Cardiac fibroblast (primary cell): Measurements from ENCODE around the gene GDAP2.

ENCODE experiments used
- DNase-seq, 2 donors: peaks; one replicate each; pipeline versions ENCODE4 v3.0.0 to v3.0.0-alpha.2; 2010; ENCODE audit warnings: low read depth in 2 of 2
- H3K4me3 ChIP-seq, 2 donors: replicated peaks in 1 of 2; 1 replicate in 1 of 2; 2 replicates in 1 of 2; pipeline ENCODE4 v1.5.1; 2011; ENCODE audit warnings: low read depth in 2 of 2, low read length in 2 of 2, mild to moderate bottlenecking in 2 of 2, moderate library complexity in 1 of 2
- TF ChIP-seq, protein P1 (sequence below): IDR thresholded peaks from one replicate; pipeline ENCODE4 v1.5.1; 2011; ENCODE audit warnings: low read depth, mild to moderate bottlenecking, low read length, inconsistent platforms

GDAP2 gene

DNA sequence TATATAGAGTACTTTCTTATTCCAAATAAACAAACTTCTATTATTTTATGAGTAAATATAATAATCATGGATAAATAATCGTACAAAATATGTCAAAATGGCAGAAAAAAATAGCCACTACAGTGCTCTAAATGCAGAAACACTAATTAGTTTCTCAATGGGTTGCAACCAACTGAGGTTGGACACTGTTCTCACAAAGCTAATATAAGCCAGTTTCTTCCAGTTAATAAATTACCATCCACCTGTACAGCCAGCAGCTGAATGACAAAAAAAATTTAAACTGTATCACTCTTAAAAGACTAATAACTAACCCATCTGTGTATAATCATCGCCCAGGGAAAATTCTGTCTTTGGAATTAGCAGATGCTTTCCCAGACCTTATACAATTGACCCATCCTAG is 36.9 kb downstream of the GDAP2 start:
- TF ChIP-seq, protein P1, sequence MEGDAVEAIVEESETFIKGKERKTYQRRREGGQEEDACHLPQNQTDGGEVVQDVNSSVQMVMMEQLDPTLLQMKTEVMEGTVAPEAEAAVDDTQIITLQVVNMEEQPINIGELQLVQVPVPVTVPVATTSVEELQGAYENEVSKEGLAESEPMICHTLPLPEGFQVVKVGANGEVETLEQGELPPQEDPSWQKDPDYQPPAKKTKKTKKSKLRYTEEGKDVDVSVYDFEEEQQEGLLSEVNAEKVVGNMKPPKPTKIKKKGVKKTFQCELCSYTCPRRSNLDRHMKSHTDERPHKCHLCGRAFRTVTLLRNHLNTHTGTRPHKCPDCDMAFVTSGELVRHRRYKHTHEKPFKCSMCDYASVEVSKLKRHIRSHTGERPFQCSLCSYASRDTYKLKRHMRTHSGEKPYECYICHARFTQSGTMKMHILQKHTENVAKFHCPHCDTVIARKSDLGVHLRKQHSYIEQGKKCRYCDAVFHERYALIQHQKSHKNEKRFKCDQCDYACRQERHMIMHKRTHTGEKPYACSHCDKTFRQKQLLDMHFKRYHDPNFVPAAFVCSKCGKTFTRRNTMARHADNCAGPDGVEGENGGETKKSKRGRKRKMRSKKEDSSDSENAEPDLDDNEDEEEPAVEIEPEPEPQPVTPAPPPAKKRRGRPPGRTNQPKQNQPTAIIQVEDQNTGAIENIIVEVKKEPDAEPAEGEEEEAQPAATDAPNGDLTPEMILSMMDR, result no peak
- no peak for DNase-seq
- no peak overlapping the region for H3K4me3 ChIP-seq

DNA sequence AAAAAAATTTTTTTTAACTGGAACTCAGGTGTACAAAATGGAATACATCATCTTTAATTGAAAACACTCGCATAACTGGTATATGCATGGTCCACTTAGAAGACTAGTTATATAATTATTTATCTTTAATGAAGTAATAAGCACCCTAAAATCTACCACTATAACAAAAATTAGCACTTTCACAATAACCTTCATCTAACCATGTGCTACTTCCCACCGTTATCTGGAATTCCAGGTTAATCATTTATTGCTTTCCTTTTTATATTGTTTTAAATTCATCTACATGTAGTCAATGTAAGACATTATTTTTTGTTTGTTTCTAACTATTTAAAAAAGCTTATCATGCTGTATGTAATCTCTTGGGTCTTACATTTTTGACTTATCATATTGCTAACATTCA is 39.0 kb downstream of the GDAP2 start:
- no peak overlapping the region for H3K4me3 ChIP-seq
- no peak for DNase-seq
- TF ChIP-seq, protein P1, result no peak

DNA sequence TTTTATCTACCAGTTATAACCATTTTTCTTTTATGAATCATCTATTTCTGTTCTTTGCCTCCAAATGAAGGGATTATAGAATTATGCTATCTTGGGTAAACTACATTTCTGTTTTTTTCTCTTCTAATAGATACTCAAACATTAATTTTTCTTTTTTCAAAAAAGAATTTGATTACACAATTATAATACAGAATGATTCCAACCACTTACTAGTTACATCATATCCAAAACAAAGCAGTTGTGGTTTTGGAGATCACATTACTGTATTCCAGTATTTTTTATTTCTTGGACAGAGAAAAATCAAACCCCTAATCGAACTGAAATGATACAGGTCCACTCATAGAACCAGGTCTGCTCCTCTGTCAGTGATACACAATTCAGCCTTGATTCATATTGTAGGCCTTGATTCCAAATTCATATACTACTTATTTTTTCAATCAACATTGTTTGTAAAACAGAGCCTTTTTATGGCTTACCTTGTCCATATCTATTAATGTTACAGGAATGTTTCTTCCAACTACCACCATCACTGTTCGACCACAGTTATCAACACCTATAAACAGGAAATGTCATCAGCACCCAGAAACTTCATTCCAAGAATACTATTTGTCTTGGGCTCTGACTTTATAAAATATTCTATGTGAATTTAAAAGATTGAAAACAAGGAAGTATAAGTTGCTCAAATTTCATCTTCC is 43.2 kb downstream of the GDAP2 start:
- H3K4me3 ChIP-seq, result no peak overlapping the region
- peak; percentile 36 to 64 for DNase-seq
- TF ChIP-seq, protein P1, result no peak

DNA sequence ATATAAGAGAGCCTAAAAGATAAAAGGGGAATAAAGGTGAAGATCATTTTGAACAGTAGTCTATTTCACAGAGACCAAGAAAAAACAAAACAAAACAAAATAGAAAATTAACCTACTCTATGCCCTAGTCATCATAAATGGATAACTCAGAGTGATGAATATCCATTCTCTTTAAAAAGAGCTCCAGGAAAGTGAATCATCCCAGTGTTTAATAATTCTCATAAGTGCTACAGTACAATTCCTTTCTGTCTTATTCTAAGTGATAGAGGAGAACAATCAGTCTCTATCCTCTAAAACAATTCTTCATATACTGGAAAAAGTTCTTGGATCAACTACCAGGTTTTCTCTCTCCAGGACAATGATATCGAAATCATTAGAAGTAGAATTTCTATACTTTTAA is 45.8 kb downstream of the GDAP2 start:
- no peak overlapping the region for H3K4me3 ChIP-seq
- DNase-seq, result no peak
- TF ChIP-seq, protein P1, result no peak

DNA sequence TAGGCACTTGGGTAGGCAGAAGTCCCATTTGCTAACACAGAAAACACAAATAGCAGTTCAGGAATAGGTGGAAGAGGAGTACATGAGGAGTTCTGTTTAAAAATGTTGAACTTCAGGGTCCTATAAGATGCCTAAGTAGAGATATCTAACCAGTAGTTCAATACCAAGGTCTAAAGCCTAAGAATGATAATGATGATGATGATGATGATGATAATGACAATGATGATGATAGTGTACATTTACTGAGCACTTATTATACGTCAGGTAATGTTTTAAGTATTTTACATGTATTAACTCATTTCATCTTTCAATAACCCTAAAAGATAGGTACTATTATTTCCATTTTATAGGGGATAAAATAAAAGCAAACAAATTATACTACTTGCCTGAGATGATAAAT is 50.1 kb downstream of the GDAP2 start:
- TF ChIP-seq, protein P1, result no peak
- DNase-seq, result no peak
- no peak overlapping the region for H3K4me3 ChIP-seq

DNA sequence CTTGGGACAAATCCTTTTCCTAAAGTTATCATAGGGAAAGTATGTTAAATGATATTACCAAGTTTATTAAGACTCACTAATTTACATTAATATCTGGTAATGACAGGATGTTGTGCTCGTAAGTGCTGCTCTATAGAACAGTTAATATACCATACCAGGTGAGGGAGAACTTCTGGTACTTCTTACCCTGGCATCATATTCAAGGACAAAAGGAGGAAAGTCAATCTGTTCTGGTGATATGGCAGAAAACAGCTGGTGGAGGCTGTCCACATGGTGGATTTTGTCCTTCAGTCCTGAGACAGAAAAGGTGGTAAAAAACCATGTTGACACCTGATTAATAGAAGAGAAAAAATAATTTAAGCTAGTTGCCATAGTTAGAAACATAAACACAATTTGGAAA is 51.6 kb downstream of the GDAP2 start:
- no peak for DNase-seq
- H3K4me3 ChIP-seq, result no peak overlapping the region

More for the DNA sequence above, 51.6 kb downstream of the GDAP2 start:
- TF ChIP-seq, protein P1, result no peak
